ENCODE data around the gene OPCML. TPM values are rescaled to one million over a fixed set of nuclear protein-coding genes. Genes with fewer than 3 reads are reported as not detected.

OPCML gene
- total RNA-seq, 1 donor = not detected

DNA sequence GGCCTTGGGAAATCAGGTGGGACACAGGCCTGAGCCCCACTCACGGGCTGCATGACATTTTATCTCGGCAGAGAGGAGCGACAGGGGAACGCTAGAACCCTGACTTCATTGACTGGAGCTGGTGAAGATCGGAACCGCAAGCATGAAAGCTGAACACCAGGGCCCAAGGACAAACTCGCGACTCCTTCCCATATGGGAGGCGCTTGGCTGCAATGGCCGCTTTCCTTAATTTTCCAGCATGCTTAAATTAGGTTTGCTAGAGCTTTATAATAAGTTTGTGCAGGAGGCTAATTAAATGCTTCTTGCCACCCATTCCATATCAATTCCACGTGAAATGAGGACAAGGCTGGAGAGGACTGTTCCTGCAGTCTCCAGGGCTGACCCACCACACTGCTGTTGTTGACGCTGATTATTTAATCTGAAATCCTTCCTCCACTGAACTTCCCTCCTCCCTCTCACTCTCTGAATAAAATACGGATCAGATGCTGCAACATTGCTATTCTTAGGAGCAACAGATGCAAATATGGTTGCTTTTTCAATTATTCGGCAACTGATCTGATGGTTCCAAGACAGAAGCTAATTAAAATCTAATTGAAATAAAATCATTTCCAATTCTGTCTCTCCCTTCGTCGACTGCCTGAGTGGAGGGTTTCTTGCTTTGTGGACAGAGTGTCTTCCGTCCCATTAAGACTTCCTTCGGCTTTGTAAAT lies 692.9 kb downstream of the OPCML start:
- no peak for DNase-seq (ENCODE audit: low read depth in 2 of 3, low spot score in 2 of 3)

DNA sequence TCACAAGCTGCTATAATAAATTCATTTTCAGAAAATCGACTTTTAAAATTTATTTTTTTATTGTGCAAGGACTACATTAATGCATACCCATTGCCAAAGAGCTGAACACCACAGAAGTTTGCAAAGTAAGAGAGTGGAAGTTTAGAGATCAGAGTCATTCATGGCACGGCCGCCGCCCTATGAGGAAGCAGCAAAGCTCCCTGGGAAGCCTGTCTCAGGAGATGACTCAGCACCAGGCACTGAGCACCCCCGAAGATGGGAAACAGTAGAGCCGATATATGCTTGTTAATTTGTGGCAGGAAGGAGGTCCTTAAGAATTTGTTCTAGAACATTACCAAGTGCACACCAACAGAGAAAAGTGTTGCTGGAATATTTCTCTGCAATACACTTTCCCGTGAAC lies 693.7 kb downstream of the OPCML start:
- no peak for DNase-seq (ENCODE audit: low read depth in 2 of 3, low spot score in 2 of 3)

DNA sequence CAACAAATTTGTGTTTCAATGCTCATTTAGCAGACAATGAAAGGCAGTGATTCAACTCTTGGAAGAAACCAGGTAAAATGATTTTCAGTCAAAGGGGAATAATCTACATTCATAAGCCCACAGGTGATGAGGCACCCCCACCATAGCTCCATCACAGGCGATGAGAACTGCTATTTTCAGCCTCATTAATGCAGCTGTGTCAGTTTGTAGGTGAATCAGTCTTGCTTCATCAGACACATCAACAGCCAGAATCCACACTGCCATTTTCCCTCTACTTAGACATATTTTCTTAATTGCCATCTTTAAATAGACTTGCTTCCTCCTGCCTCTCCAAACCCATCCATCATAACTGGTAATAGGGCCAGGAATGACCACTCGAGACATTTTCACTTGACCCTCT lies 701.0 kb downstream of the OPCML start:
- DNase-seq (ENCODE audit: low read depth in 2 of 3, low spot score in 2 of 3) = no peak

DNA sequence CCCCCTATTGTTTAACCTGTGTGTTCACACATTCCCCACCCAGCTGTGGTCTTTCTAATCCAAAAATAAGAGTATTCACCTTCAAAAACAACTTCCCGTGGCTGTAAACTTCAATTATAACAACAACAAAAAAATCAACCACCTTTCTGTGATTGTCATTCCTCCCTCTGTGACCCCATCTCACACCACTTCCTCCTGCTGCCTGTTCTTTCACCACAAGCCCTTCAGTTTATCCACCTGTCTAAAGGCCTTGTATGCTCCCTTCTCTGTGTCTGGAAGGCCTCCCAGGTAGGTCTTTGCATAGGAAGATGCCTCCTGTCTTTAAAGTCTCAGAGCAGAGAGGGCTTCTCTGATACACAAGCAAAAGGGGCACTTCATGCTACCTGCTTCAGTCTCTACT lies 707.7 kb downstream of the OPCML start:
- DNase-seq (ENCODE audit: low read depth in 2 of 3, low spot score in 2 of 3) = no peak

DNA sequence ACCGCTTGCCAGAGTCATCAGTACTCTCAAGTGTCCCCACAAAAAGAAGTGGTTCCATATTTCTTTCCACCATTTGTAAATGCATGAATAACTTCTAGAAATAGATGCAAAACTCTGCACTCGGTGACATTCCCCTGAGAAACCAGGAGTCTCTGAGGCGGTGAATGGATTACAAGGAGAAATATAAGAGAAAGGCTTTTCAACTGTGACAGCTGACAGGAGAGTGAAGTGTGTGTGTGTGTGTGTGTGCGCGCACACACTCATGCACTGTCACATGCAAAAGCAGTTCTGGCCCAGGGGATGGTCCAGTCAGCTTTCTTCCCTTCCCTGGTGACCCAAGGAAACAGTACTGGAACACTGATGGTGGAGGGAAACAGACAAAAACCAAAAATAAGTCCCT lies 710.0 kb downstream of the OPCML start:
- no peak for DNase-seq (ENCODE audit: low read depth in 2 of 3, low spot score in 2 of 3)

DNA sequence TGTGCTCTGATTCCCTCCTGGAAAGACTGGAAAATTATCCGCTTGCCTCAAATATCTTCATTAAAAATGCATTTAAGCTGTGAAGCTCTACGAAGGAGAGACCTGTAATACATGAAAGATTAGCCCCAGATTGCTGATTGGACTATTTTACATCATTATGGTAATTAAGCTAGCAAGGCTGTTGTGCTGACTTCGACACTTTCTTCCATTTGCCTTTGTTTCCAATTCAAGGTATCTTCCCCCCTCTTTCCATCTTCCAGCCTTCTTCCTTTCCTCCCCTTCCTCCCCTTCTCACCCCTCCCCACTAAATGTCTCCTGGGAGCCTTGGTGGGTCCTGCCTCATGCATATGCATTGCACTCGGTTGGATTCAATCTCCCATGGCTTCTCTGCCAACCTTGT lies 710.8 kb downstream of the OPCML start:
- no peak for DNase-seq (ENCODE audit: low read depth in 2 of 3, low spot score in 2 of 3)

DNA sequence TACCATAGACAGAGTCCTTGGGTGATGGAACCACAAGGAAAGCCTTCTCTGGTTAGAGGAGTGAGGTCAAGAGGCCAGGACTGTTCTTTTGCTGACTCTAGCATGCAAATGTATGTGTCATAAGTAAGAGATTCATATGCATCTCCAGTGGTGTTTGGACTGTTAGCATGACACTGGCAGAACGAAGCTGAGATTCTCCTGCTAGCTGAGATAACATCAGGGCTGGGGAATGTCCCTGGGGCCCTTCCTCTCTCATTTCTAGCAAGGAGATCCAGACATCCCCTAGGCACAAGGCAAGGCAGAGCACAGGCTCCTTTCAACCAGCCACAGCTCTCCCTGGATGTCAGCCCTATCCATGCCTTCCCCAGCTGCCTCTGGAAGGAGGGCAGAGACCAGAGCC lies 711.3 kb downstream of the OPCML start:
- DNase-seq (ENCODE audit: low read depth in 2 of 3, low spot score in 2 of 3) = no peak

DNA sequence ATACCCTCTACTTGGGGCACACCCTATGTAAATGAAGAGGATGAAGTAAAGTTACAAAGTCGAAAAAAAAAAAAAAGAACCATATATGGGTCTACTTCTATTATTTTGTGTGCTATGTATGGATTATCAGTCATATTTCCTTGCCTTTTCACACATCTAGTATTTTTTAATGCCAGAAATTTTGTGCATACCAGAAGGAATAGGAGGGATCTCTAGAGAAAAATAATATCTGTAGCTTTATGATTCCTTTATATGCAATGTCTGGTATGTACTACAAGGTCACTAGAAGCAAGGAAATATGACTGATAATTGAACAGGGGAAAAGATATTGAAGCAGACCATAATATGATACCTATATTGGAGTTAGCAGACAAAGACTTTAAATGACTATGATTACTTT lies 713.4 kb downstream of the OPCML start:
- DNase-seq (ENCODE audit: low read depth in 2 of 3, low spot score in 2 of 3) = no peak

DNA sequence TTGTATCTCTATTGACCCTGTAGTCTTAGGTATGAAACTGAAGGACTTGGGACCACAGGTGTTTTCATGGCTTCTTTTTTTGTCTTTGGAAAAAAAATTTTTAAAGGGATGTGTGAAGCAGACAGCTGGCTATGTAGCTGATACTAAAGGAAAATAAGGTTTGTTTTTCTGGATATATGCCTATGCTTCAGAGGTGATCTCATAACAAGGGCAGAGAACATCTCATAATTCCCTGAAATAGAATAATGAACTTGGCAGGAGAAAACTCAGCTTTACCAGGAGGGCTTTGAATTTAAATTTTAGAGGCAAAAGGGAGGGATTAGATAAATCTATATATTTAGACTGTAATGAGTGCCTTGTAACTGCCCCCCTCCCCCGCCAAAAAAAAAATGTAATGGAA lies 714.9 kb downstream of the OPCML start:
- no peak for DNase-seq (ENCODE audit: low read depth in 2 of 3, low spot score in 2 of 3)

DNA sequence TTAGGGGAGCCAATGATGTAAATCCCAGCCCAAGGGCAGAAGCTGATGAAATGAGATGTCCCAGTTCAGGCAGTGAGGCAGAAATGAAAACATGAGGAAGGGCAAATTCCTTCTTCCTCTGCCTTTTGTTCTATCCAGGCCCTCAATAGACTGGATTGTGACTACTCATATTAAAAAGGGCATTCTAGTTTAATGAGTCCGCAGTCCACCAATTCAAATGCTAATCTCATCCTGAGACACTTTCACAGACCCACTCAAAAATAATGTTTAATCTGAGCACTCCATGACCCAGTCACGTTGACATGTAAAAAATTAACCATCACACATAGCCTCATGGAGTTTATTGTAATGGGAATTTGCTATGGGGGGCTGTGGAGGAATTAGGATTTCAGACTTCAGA lies 717.9 kb downstream of the OPCML start:
- DNase-seq (ENCODE audit: low read depth in 2 of 3, low spot score in 2 of 3) = no peak

DNA sequence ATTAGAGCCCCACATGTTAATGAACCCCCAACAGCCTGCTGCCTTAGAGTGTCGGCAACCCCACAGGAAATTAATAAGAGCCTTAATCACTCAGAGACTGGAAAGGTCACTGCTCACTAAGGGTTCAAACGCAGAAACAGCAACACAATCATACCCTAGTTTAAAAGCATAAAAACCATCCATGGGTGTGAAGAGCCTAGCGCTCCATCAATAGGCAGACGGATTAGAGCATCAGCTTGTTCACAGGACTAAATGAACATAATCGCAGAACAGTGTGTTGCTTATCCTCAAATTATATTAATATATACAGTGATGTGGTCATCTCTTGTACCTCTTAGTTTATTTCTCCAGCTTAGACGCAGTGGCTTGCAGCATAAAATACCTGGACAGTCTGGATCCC lies 720.7 kb downstream of the OPCML start:
- DNase-seq (ENCODE audit: low read depth in 2 of 3, low spot score in 2 of 3) = no peak

DNA sequence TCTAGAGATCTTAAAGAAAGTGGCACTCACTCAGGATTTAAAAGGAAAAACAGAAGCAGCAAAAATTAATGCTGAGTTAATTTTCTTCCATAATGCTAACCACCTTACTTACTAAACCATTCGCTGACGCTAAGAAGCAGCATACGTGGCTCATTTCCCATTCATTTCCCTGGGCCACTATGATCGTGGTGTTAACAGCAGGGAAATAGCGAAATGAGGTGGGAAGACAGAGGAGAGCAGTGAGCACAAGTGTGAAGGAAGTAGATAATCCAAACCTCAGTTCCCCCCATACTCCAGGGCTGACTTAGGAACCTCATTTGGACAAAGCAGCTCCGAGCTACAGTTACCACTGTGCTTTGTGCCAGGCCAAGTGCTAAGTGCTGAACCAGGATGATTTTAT lies 723.2 kb downstream of the OPCML start:
- no peak for DNase-seq (ENCODE audit: low read depth in 2 of 3, low spot score in 2 of 3)

DNA sequence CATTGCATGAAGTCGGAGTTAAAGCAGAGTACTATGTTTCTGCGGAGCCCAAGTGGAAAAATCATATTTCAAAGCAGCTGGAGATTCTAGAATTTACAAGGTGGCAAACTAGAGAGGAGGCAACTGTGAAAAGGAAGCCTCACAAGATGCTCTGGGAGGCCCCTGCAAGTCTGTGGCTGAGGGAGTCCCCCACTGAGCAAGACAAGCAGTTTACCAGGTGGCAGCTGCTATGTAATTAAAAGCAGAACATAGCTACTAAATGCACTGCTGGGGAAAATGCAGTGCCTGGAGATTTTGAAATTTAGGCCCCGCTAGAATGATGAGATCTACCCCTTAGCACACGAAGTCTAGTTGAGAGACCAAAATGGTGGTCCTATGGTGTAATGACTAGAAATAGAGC lies 728.0 kb downstream of the OPCML start:
- no peak for DNase-seq (ENCODE audit: low read depth in 2 of 3, low spot score in 2 of 3)

DNA sequence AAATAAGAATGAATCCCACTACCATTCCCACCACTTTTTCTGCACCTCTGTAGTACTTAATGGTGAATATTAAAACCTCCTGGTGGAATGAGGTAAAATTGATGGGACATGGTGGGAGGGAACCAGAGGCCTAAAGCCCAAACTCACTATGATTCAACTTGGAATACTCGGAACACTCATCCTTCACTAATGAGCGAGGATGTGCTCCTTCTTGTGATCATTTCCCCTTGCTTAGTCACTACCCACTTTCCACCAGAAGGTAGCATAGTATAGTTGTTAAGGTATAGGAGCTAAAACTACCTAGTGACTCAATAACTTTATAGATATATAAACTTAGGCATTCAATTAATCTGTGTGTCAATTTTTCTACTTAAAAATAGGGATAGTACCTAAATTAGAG lies 728.9 kb downstream of the OPCML start:
- no peak for DNase-seq (ENCODE audit: low read depth in 2 of 3, low spot score in 2 of 3)

DNA sequence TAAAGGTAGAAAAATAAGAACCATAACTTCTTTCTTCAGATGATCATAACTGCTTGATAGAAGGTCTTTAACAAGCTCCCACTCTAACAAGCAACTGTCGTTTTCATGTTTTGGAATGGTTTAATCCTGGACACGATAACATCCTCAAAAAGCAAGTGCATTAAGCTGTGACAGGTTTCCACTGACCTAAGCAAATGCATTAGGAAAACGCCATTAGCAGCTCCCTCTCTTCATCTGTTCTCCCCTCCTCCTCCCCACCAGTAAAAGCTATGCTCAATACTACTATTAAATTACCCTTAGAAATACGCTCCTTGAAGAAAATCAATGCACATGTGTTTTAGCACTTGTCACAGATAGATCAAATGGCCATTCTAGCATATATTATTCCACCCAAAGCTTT lies 729.4 kb downstream of the OPCML start:
- DNase-seq (ENCODE audit: low read depth in 2 of 3, low spot score in 2 of 3) = no peak

DNA sequence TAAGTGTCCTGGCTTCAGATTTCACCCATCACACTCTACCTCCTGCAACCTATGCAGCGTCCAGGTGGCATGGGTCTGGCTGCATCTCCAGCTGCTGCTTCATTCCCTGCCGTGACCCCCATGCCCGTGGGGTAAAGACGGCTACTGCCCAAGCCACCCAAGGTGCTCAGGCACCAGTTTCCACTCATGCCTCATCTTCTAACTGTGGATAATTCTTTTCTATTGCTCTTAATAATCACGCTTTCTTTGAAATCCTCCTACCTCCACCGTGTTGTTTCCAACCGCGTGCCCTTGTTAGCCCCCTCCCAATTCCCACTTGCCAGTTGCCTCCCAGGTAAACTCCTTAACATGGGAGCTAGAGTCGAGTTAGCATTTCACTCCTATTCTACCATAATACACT lies 738.5 kb downstream of the OPCML start:
- DNase-seq (ENCODE audit: low read depth in 2 of 3, low spot score in 2 of 3) = no peak

DNA sequence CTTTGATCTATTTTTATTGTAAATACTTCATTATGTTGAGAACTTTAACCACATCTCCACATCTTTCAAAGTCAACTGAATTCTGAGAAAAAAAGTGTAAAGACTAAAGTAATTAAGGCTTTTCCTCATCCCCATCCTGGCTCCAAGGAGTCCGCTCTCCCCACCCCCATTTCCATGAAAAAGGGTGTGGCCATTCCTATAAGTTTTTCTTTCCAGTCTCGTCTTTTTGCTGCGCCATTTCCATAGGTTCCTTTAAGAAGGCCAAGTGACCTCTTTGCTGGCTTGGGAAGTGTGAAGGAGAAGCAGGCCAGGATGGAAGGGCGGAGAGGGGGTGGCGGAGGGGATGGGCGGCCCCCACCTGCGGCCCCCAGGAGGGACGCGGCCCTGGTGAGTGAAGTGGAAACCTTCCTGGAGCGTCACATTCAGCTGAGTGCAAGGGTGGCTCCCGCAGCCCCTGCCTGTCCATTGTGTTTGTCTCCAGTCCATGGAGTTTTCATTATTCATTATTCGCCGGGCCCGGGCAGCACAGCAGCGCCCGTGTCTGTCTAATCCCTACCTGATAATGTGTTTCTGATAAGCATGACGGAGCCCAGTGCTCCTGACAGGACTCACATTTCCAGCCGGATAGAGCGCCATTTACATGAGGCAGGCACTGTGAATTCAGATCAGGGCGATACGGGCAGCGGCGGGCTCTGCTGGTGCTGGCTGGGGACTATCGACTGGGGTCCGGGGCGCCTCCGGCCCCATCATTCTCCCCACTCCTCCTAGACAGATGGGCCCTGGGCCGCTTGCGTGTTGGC lies 739.8 kb downstream of the OPCML start:
- DNase-seq (ENCODE audit: low read depth in 2 of 3, low spot score in 2 of 3) = no peak

DNA sequence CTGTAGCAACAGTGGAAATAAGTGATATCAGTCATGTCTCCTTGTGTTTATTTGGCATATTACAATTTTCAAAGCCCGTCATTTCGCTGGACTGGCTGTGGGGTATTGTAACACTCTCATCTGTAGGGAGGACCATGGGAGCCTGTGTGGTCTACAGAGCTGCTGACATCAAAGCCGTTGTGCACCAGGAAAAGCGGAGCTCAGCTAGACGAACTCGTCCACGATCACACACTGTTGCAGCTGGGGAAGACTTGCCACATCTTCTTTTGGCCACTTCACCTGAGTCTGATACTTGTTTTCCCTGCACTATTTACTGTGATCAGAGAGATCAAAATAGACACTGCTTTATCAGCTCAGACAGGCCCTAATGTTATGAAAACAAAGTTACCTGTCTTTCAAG lies 741.3 kb downstream of the OPCML start:
- no peak for DNase-seq (ENCODE audit: low read depth in 2 of 3, low spot score in 2 of 3)

DNA sequence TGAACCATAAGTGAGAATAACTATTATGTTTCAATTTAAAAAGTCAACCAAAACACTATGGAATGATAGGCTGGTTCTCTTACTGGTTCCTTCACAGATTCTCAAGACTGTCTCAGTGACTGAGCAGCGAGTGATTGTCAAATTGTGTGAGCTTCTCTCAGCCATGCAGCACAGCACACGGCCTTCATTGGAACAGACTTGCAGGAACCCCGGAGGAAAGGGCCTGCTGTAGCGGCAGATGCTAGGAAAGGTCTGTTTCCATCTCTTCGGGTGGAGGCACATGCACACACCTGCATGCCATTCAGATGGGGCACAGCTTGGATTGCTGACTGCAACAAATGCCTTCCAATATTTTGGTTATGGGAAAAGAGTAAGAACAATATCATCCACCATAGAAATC lies 741.8 kb downstream of the OPCML start:
- DNase-seq (ENCODE audit: low read depth in 2 of 3, low spot score in 2 of 3) = no peak

DNA sequence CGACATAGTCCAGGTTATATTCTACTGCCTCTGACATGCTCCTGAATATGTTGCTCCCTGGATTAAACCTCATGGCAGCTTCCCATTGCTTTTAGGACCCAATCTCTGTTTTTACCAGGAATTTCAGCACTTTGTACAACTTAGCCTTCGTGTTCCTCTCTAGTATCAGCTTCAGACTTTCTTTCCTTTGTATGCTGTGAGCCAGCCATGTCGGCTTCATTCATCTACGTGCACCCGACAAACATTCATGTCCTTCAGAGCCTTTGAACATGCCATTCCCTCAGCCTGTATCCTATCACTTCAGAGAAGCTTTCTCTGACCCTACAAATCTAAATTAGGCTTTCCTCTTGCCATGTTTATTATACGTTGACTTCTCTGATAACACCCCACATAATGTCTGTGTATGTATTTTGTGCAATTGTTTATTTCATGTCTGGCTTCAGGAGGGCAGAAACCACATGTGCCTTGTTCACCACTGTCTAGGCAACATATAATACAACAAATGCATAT lies 743.4 kb downstream of the OPCML start:
- no peak for DNase-seq (ENCODE audit: low read depth in 2 of 3, low spot score in 2 of 3)

DNA sequence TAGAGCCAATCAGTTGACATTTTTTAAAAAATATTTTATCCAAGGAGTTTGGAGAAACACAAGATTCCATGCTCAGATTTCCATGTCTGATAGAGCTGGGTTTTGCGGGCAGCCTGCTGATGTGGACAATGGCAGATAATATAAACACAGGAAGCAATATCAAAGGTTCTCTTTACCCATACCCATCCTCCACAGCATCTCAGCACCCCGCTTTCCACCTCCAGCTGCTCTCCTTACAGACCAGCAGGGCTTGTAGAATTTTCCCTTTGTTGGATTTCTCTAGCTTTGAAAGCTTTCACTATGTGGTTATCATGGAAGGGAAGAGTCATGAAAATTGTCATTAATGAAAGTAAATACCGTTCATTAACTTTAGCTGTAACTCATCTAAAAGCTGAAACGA lies 746.4 kb downstream of the OPCML start:
- no peak for DNase-seq (ENCODE audit: low read depth in 2 of 3, low spot score in 2 of 3)

DNA sequence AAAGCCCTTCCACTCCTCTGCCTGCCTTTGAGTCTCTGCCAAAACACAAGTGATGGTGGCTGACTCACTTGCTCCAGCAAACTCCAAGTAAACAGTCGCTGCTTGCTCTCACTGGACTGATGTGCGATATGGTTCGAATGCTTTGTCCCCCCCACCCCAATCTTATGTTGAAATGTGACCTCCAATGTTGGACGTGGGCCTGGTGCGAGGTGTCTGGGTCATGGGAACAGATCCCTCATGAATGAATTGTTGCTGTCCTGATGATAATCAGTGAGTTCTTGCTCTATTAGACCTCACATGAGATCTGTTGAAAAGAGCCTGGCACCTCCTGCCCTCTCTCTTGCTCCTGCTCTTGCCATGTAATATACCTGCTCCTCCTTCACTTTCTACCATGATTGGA lies 747.9 kb downstream of the OPCML start:
- no peak for DNase-seq (ENCODE audit: low read depth in 2 of 3, low spot score in 2 of 3)
